K562 (cell line): ENCODE data around the gene ETV2. TPM values are rescaled to one million over a fixed set of nuclear protein-coding genes. Genes with fewer than 3 reads are reported as not detected.
A peak's percentile ranks its signal among the peaks of the same experiment; 100 is the strongest.

Source experiments
- ATAC-seq: fragments of 200-7000 bp; cut with Tn5 transposase; 3 replicates; pipeline ENCODE4 v1.9.1; 2020; ENCODE audit warnings: moderate library complexity
- BruUV-seq: library from RNA; stranded (reverse); fragments of 400-500 nt; replicated peaks from 2 replicates; lab custom pipeline; 2021; lab: Mats Ljungman, UMichigan
- CTCF ChIA-PET: fragments of 300-600 bp; formaldehyde crosslinking; extraction: SDS; loops from one replicate; lab custom pipeline; 2021; ENCODE audit warnings: low intra/inter-chr PET ratio; lab: Yijun Ruan, JAX
- POLR2A ChIA-PET: fragments of 300-600, 350-650 bp; sonication (Branson Sonifier 250); formaldehyde crosslinking; extraction: SDS; loops from one replicate; lab custom pipeline; 2021; ENCODE audit warnings: antibody characterized with exemption, inconsistent platforms; lab: Yijun Ruan, JAX
- DNase-seq, 4 experiments: peaks; one replicate each; pipeline versions ENCODE4 v3.0.0 to v3.0.0-alpha.2; 2011 to 2018; ENCODE audit warnings: low spot score in 3 of 4, mixed read lengths in 3 of 4; ENCODE audit errors: extremely low read depth in 1 of 4
- FAIRE-seq: peaks from 2 replicates; lab custom pipeline; 2011; peaks lifted over from hg19 to GRCh38; lab: Jason Lieb, UNC
- H2AFZ ChIP-seq: 2 replicates; pipeline ENCODE4 v1.6.0; 2011; ENCODE audit warnings: low read depth, low read length, control low read depth, inconsistent platforms
- H3K27ac ChIP-seq: fragments of 200-600 bp; 3 replicates; pipeline ENCODE4 v1.8.0; 2011; ENCODE audit warnings: low read depth, mild to moderate bottlenecking, control low read depth, inconsistent platforms, low read length, moderate library complexity, mixed read lengths; ENCODE audit errors: extremely low read depth
- H3K27me3 ChIP-seq, 2 experiments: fragments of 300-600 bp in 1 of 2; 2 replicates in 1 of 2; 3 replicates in 1 of 2; pipeline versions ENCODE4 v1.6.0 to v1.8.0; 2011; ENCODE audit warnings: inconsistent platforms in 2 of 2, low read length in 2 of 2, mild to moderate bottlenecking in 1 of 2, mixed read lengths in 1 of 2, moderate library complexity in 1 of 2; ENCODE audit not compliant: control insufficient read depth in 2 of 2, insufficient read depth in 2 of 2
- H3K36me3 ChIP-seq: fragments of 300-600 bp; 3 replicates; pipeline ENCODE4 v1.8.0; 2011; ENCODE audit warnings: mild to moderate bottlenecking, low read length, inconsistent platforms; ENCODE audit not compliant: control insufficient read depth, insufficient read depth
- H3K4me1 ChIP-seq, 2 experiments: fragments of 200-600 bp in 1 of 2; replicated peaks in 1 of 2; 2 replicates in 1 of 2; 3 replicates in 1 of 2; pipeline versions ENCODE4 v1.5.1 to v1.8.0; 2011; ENCODE audit warnings: inconsistent platforms in 2 of 2, low read length in 2 of 2, mild to moderate bottlenecking in 1 of 2, mixed read lengths in 1 of 2, moderate library complexity in 1 of 2; ENCODE audit not compliant: control insufficient read depth in 2 of 2, insufficient read depth in 2 of 2
- H3K4me2 ChIP-seq: 2 replicates; pipeline ENCODE4 v1.6.1; 2011; ENCODE audit warnings: low read length, control low read depth, inconsistent platforms, mixed read lengths; ENCODE audit not compliant: insufficient read depth
- H3K4me3 ChIP-seq: fragments of 200-600 bp; sonication (generic), shearing (Covaris generic); 2 replicates; pipeline ENCODE4 v1.5.1; 2016; ENCODE audit warnings: control low read depth, inconsistent platforms
- H3K79me2 ChIP-seq: fragments of 200-600 bp; 3 replicates; pipeline ENCODE4 v1.8.0; 2011; ENCODE audit warnings: low read length, inconsistent platforms; ENCODE audit not compliant: control insufficient read depth, insufficient read depth
- H3K9ac ChIP-seq, 2 experiments: 2 replicates each; pipeline versions ENCODE4 v1.6.0 to v1.6.1; 2011; ENCODE audit warnings: low read depth in 2 of 2, low read length in 2 of 2, control low read depth in 1 of 2, inconsistent platforms in 1 of 2, mild to moderate bottlenecking in 1 of 2, mixed read lengths in 1 of 2; ENCODE audit not compliant: insufficient read depth in 1 of 2
- H3K9me1 ChIP-seq: one replicate; pipeline ENCODE4 v1.6.0; 2011; ENCODE audit warnings: inconsistent platforms, mild to moderate bottlenecking, low read length, moderate library complexity; ENCODE audit not compliant: control insufficient read depth, insufficient read depth
- H3K9me3 ChIP-seq: replicated peaks from 2 replicates; pipeline ENCODE4 v1.5.1; 2011; ENCODE audit warnings: low read depth, low read length, inconsistent platforms; ENCODE audit not compliant: control insufficient read depth, insufficient read depth
- H4K20me1 ChIP-seq: replicated peaks from 2 replicates; pipeline ENCODE4 v1.6.1; 2011; ENCODE audit warnings: low read length, inconsistent platforms, mixed read lengths; ENCODE audit not compliant: control insufficient read depth, insufficient read depth
- ARHGAP35 ChIP-seq: fragments of 450-650 bp; IDR thresholded peaks from 2 replicates; pipeline ENCODE4 v1.6.1; 2018; ENCODE audit not compliant: partially characterized antibody
- DACH1 ChIP-seq: fragments of 450-650 bp; IDR thresholded peaks from 2 replicates; pipeline ENCODE4 v1.6.1; 2018; ENCODE audit not compliant: partially characterized antibody
- GTF2F1 ChIP-seq: IDR thresholded peaks from 2 replicates; pipeline ENCODE4 v1.6.1; 2011; ENCODE audit warnings: low read depth, low read length, improper control_type of control experiment
- MTF1 ChIP-seq: fragments of 250-450 bp; sonication (Bioruptor Pico); IDR thresholded peaks from 2 replicates; pipeline ENCODE4 v1.9.0; 2021; ENCODE audit warnings: moderate library complexity, mild to moderate bottlenecking, inconsistent platforms, borderline replicate concordance
- NBN ChIP-seq: fragments of 450-650 bp; IDR thresholded peaks from 2 replicates; pipeline ENCODE4 v1.6.1; 2016; ENCODE audit warnings: low read depth, mild to moderate bottlenecking
- NR2C1 ChIP-seq, 2 experiments: fragments of 450-650 bp; IDR thresholded peaks; 2 replicates each; pipeline ENCODE4 v1.6.1; 2017; ENCODE audit warnings: mild to moderate bottlenecking in 2 of 2, antibody characterized with exemption in 1 of 2, inconsistent platforms in 1 of 2, missing compliant biosample characterization in 1 of 2, missing genetic modification characterization in 1 of 2
- POLR2B ChIP-seq: fragments of 450-650 bp; IDR thresholded peaks from 2 replicates; pipeline ENCODE4 v1.6.1; 2018; ENCODE audit warnings: low read depth; ENCODE audit not compliant: partially characterized antibody
- POLR2H ChIP-seq: IDR thresholded peaks from 2 replicates; pipeline ENCODE4 v1.6.1; 2016; ENCODE audit warnings: missing genetic modification characterization, low read depth, mild to moderate bottlenecking, control low read depth, missing compliant biosample characterization, moderate library complexity
- SAP30 ChIP-seq: fragments of 200-600 bp; sonication (generic); IDR thresholded peaks from 2 replicates; pipeline ENCODE4 v1.6.1; 2012; ENCODE audit warnings: borderline replicate concordance, low read depth, mild to moderate bottlenecking, moderate library complexity, low read length, control low read depth, inconsistent platforms; ENCODE audit not compliant: insufficient read depth, poor library complexity, severe bottlenecking
- SMAD4 ChIP-seq: fragments of 250-450 bp; sonication (Bioruptor Pico); conservative IDR thresholded peaks from 2 replicates; pipeline ENCODE4 v1.8.0; 2021; ENCODE audit warnings: inconsistent platforms, mild to moderate bottlenecking, moderate library complexity
- SMARCA5 ChIP-seq: fragments of 450-650 bp; IDR thresholded peaks from 2 replicates; pipeline ENCODE4 v1.6.1; 2016
- SMARCC2 ChIP-seq: fragments of 450-650 bp; IDR thresholded peaks from 2 replicates; pipeline ENCODE4 v1.6.1; 2017; ENCODE audit warnings: antibody characterized with exemption, moderate library complexity, mild to moderate bottlenecking, low read depth
- ZBED1 ChIP-seq: IDR thresholded peaks from 2 replicates; pipeline ENCODE4 v1.6.1; 2014
- ZNF217 ChIP-seq: sonication (generic); formaldehyde crosslinking; IDR thresholded peaks from 2 replicates; pipeline ENCODE4 v1.8.0; 2022; ENCODE audit warnings: mild to moderate bottlenecking, missing genetic modification reagents
- ZNF408 ChIP-seq: fragments of 250-450 bp; sonication (Bioruptor Pico); IDR thresholded peaks from 2 replicates; pipeline ENCODE4 v1.4.0; 2020; ENCODE audit warnings: low read depth, mild to moderate bottlenecking, moderate library complexity
- WGBS: fragments of 100-300 bp; shearing (Covaris generic); methylation state at CpG from one replicate; pipeline ENCODE4 v1.1.6; 2016; ENCODE audit warnings: low coverage, mixed read lengths; ENCODE audit not compliant: insufficient coverage; ENCODE audit errors: missing lambda C conversion rate; 5-methylcytosine and 5-hydroxymethylcytosine counted together
- in situ Hi-C: fragments of 300-500 bp; cut with MboI; formaldehyde crosslinking; loops from 4 replicates; pipeline ENCODE4 v1.15.0; 2018; ENCODE audit warnings: inconsistent platforms, mixed read lengths
- intact Hi-C: fragments of 100-400 bp; cut with micrococcal nuclease; formaldehyde crosslinking; loops from 2 replicates; pipeline ENCODE4 v1.14.2; 2022
- polyA plus RNA-seq, 8 experiments: library from polyadenylated mRNA; depleted of rRNA in 4 of 8; stranded (reverse) in 5 of 8; unstranded in 3 of 8; fragments of >200 nt; fragmentation: Nextera tagmentation in 2 of 8; fragmentation: Illumina TruSeq in 1 of 8; extraction: Ambion mirVana in 2 of 8; extraction: Trizol in 1 of 8; gene quantifications; 2 replicates each; pipeline versions ENCODE4 v1.2.1 to v1.2.3, GENCODE V29; 2011 to 2014; ENCODE audit warnings: inconsistent platforms in 1 of 8, missing spikeins in 1 of 8
- total RNA-seq, 7 experiments: library from RNA; depleted of rRNA in 6 of 7; stranded (reverse); fragments of >200 nt in 6 of 7; fragmentation: Illumina TruSeq in 2 of 7; extraction: Trizol in 2 of 7; gene quantifications; 2 replicates each; pipeline versions ENCODE4 v1.2.1 to v1.2.3, GENCODE V29; 2011 to 2021; ENCODE audit warnings: low replicate concordance in 1 of 7

Gene ETV2
- total and polyA plus RNA-seq, 9 of the 15 experiments (the other 6 are each of a cell fraction or from before 2014, with no cell fraction given): 0.11 to 3.7 (median 0.55) TPM

GRCh38 chr19:35692010-35692409, 50.5 kb downstream of the ETV2 start (continued):
- TF ChIP-seq NBN (no peak), SMARCA5 (no peak), ZNF408 (CRISPR knock-in tag) (no peak), ARHGAP35 (no peak), SAP30 (no peak), NR2C1 (IDR thresholded peaks at IDR 0.05) (no peak; the same call in 1 of the 2 replicates), NR2C1 (tag; IDR thresholded peaks at IDR 0.05) (no peak)

- BruUV-seq: no TSS peak
- FAIRE-seq (no peak), DNase-seq (no peak), ATAC-seq (peak; percentile 23)
- Histone ChIP-seq H3K9me3 (peaks cover 5% of the 10 kb centered on the region; the same call in 1 of the 2 replicates), H3K36me3 (no peaks in the 10 kb centered on the region), H3K9ac (no peak overlapping the region), H3K27ac (no peak overlapping the region), H3K4me3 (no peak overlapping the region), H3K27me3 (no peaks in the 10 kb centered on the region), H3K4me2 (no peak overlapping the region), H3K79me2 (no peaks in the 10 kb centered on the region), H2AFZ (no peak overlapping the region), H4K20me1 (no peaks in the 10 kb centered on the region), H3K9me1 (no peaks in the 10 kb centered on the region), H3K4me1 (no peaks in the 10 kb centered on the region; a peak in 1 of 5 replicates)
- intact Hi-C loops: loop anchor here (1.0 kb wide), 4 partner anchors 24 to 238 kb away; no protein-coding TSS in a partner anchor
- no peak for TF ChIP-seq POLR2B
- no peak for TF ChIP-seq GTF2F1
- TF ChIP-seq ZBED1: no peak
- no peak for TF ChIP-seq DACH1
- TF ChIP-seq ZNF217 (CRISPR knock-in tag): no peak
- TF ChIP-seq SMAD4 (CRISPR knock-in tag): no peak
- no peak for TF ChIP-seq POLR2H (tag)
- TF ChIP-seq MTF1 (CRISPR knock-in tag): no peak
- no peak for TF ChIP-seq SMARCC2
- 6% methylated on average over 8 of the region's 8 CpGs for whole genome bisulfite sequencing
- CTCF ChIA-PET: interaction anchor here (0.7 to 3.6 kb wide), 5 partner anchors 23 to 239 kb away, joined by 7 to 76 read pairs (median 22); partner anchors contain the start of gene KMT2B
- POLR2A ChIA-PET: no interaction called here
- in situ Hi-C loops: no loop called here
Observed at GRCh38 chr19:35693422-35693821, 51.9 kb downstream of the ETV2 start.
